ENCODE measurements around the gene UBAC1.

UBAC1 gene

GRCh38 chr9:136008693-136008997 lies 47.5 kb upstream of the UBAC1 start:
- TF ChIP-seq NFIC (IDR thresholded peaks at IDR 0.05) = no peak
- no peak for TF ChIP-seq TEAD4 (IDR thresholded peaks at IDR 0.05)
- no peak for TF ChIP-seq ZBTB7A (IDR thresholded peaks at IDR 0.05; ENCODE audit: low read depth)
- TF ChIP-seq MAX (IDR thresholded peaks at IDR 0.05) = no peak
- TF ChIP-seq REST (IDR thresholded peaks at IDR 0.05; ENCODE audit: low read depth) = no peak
- TF ChIP-seq TCF12 (IDR thresholded peaks at IDR 0.05; ENCODE audit: low read depth) = no peak
- TF ChIP-seq EGR1 (IDR thresholded peaks at IDR 0.05) = no peak
- no peak for TF ChIP-seq FOXM1 (IDR thresholded peaks at IDR 0.05; ENCODE audit: borderline replicate concordance, low read depth)
- TF ChIP-seq YY1 (IDR thresholded peaks at IDR 0.05; ENCODE audit: low read depth) = no peak
- TF ChIP-seq USF1 (IDR thresholded peaks at IDR 0.05) = no peak
- no peak for TF ChIP-seq TAF1 (IDR thresholded peaks at IDR 0.05; ENCODE audit: low read depth)
- TF ChIP-seq CEBPB (IDR thresholded peaks at IDR 0.05) = no peak
- TF ChIP-seq EP300 (IDR thresholded peaks at IDR 0.05; ENCODE audit: borderline replicate concordance) = no peak
- no peak for TF ChIP-seq CREB1 (IDR thresholded peaks at IDR 0.05; ENCODE audit: low read depth)
- no peak for TF ChIP-seq RAD21 (IDR thresholded peaks at IDR 0.05; ENCODE audit: low read depth)

GRCh38 chr9:136007934-136008692 lies 46.9 kb upstream of the UBAC1 start:
- TF ChIP-seq EGR1 (IDR thresholded peaks at IDR 0.05) (no peak), CREB1 (IDR thresholded peaks at IDR 0.05; ENCODE audit: low read depth) (no peak)

- TF ChIP-seq NFIC (IDR thresholded peaks at IDR 0.05) = no peak
- no peak for TF ChIP-seq MAX (IDR thresholded peaks at IDR 0.05)
- no peak for TF ChIP-seq YY1 (IDR thresholded peaks at IDR 0.05; ENCODE audit: low read depth)
- TF ChIP-seq CREB1 (IDR thresholded peaks at IDR 0.05; ENCODE audit: low read depth) = no peak
- TF ChIP-seq TCF12 (IDR thresholded peaks at IDR 0.05; ENCODE audit: low read depth) = no peak
- TF ChIP-seq EGR1 (IDR thresholded peaks at IDR 0.05) = no peak
- no peak for TF ChIP-seq TAF1 (IDR thresholded peaks at IDR 0.05; ENCODE audit: low read depth)
- no peak for TF ChIP-seq RAD21 (IDR thresholded peaks at IDR 0.05; ENCODE audit: low read depth)
- no peak for TF ChIP-seq ZBTB7A (IDR thresholded peaks at IDR 0.05; ENCODE audit: low read depth)
- no peak for TF ChIP-seq USF1 (IDR thresholded peaks at IDR 0.05)
These were observed 46.2 kb upstream of the UBAC1 start for GRCh38 chr9:136007276-136007933.

- TF ChIP-seq ZBTB7A (IDR thresholded peaks at IDR 0.05; ENCODE audit: low read depth) = no peak
- TF ChIP-seq RAD21 (IDR thresholded peaks at IDR 0.05; ENCODE audit: low read depth) = no peak
- no peak for TF ChIP-seq YY1 (IDR thresholded peaks at IDR 0.05; ENCODE audit: low read depth)
- TF ChIP-seq CEBPB (IDR thresholded peaks at IDR 0.05) = no peak
- TF ChIP-seq REST (IDR thresholded peaks at IDR 0.05; ENCODE audit: low read depth) = no peak
- TF ChIP-seq TAF1 (IDR thresholded peaks at IDR 0.05; ENCODE audit: low read depth) = no peak
- TF ChIP-seq FOXM1 (IDR thresholded peaks at IDR 0.05; ENCODE audit: borderline replicate concordance, low read depth) = no peak
- TF ChIP-seq EP300 (IDR thresholded peaks at IDR 0.05; ENCODE audit: borderline replicate concordance) = no peak
- TF ChIP-seq USF1 (IDR thresholded peaks at IDR 0.05) = no peak
- no peak for TF ChIP-seq MAX (IDR thresholded peaks at IDR 0.05)
- no peak for TF ChIP-seq NFIC (IDR thresholded peaks at IDR 0.05)
- TF ChIP-seq TEAD4 (IDR thresholded peaks at IDR 0.05) = no peak
- no peak for TF ChIP-seq EGR1 (IDR thresholded peaks at IDR 0.05)
- no peak for TF ChIP-seq TCF12 (IDR thresholded peaks at IDR 0.05; ENCODE audit: low read depth)
These were observed 45.0 kb upstream of the UBAC1 start for GRCh38 chr9:136006169-136006568.

- TF ChIP-seq TAF1 (IDR thresholded peaks at IDR 0.05; ENCODE audit: low read depth) (no peak), ZBTB7A (IDR thresholded peaks at IDR 0.05; ENCODE audit: low read depth) (no peak), CREB1 (IDR thresholded peaks at IDR 0.05; ENCODE audit: low read depth) (no peak), MAX (IDR thresholded peaks at IDR 0.05) (no peak), EGR1 (IDR thresholded peaks at IDR 0.05) (no peak), REST (IDR thresholded peaks at IDR 0.05; ENCODE audit: low read depth) (no peak), TCF12 (IDR thresholded peaks at IDR 0.05; ENCODE audit: low read depth) (no peak), EP300 (IDR thresholded peaks at IDR 0.05; ENCODE audit: borderline replicate concordance) (no peak), YY1 (IDR thresholded peaks at IDR 0.05; ENCODE audit: low read depth) (no peak), NFIC (IDR thresholded peaks at IDR 0.05) (no peak), FOXM1 (IDR thresholded peaks at IDR 0.05; ENCODE audit: borderline replicate concordance, low read depth) (no peak), TEAD4 (IDR thresholded peaks at IDR 0.05) (no peak)
These were observed 43.5 kb upstream of the UBAC1 start for GRCh38 chr9:136004712-136005111.

Data from Ishikawa (cell line).